SK-N-SH (cell line): Measurements from ENCODE around the gene LCMT1. TPM values are rescaled to one million over a fixed set of nuclear protein-coding genes. Genes with fewer than 3 reads are reported as not detected.

ENCODE experiments used
- CTCF ChIA-PET: fragments of 300-600, 350-600 bp; formaldehyde crosslinking; extraction: SDS; loops from one replicate; lab custom pipeline; 2021; lab: Yijun Ruan, JAX
- POLR2A ChIA-PET: fragments of 350-600 bp; sonication (Branson Sonifier 250); formaldehyde crosslinking; extraction: SDS; loops from one replicate; lab custom pipeline; 2020; ENCODE audit warnings: antibody characterized with exemption, inconsistent platforms; lab: Yijun Ruan, JAX
- DNase-seq: peaks from one replicate; pipeline ENCODE4 v3.0.0; 2012
- H2AFZ ChIP-seq: fragments of 200-600 bp; sonication (generic); 2 replicates; pipeline ENCODE4 v1.8.1; 2016; ENCODE audit warnings: antibody characterized with exemption, mild to moderate bottlenecking, low read depth
- H3F3A ChIP-seq: fragments of 200-600 bp; sonication (generic); replicated peaks from 2 replicates; pipeline ENCODE3; 2016; ENCODE audit warnings: antibody characterized with exemption, mild to moderate bottlenecking; ENCODE audit not compliant: insufficient read depth
- H3K27ac ChIP-seq, 2 experiments: fragments of 200-500 bp in 1 of 2; fragments of 200-600 bp in 1 of 2; sonication (Bioruptor generic) in 1 of 2; sonication (generic), shearing (Covaris generic) in 1 of 2; 2 replicates each; pipeline versions ENCODE4 v1.5.1 to v1.6.1; 2014 to 2016; ENCODE audit warnings: low read depth in 2 of 2, inconsistent platforms in 1 of 2, low read length in 1 of 2, mild to moderate bottlenecking in 1 of 2, mixed read lengths in 1 of 2
- H3K27me3 ChIP-seq: fragments of 200-600 bp; sonication (generic), shearing (Covaris generic); 2 replicates; pipeline ENCODE4 v1.6.1; 2016; ENCODE audit warnings: mixed run types; ENCODE audit not compliant: insufficient read depth
- H3K36me3 ChIP-seq, 2 experiments: fragments of 200-500 bp in 1 of 2; fragments of 200-600 bp in 1 of 2; sonication (Bioruptor generic) in 1 of 2; sonication (generic) in 1 of 2; replicated peaks in 1 of 2; 2 replicates each; pipeline versions ENCODE3 to v1.5.1; 2014 to 2016; ENCODE audit warnings: low read length in 1 of 2, mild to moderate bottlenecking in 1 of 2; ENCODE audit not compliant: insufficient read depth in 2 of 2, control insufficient read depth in 1 of 2
- H3K4me1 ChIP-seq, 2 experiments: fragments of 200-500 bp in 1 of 2; fragments of 200-600 bp in 1 of 2; sonication (Bioruptor generic) in 1 of 2; sonication (generic), shearing (Covaris generic) in 1 of 2; 2 replicates each; pipeline versions ENCODE4 v1.5.1 to v1.6.1; 2014 to 2016; ENCODE audit warnings: low read depth in 1 of 2, low read length in 1 of 2, mixed run types in 1 of 2; ENCODE audit not compliant: insufficient read depth in 2 of 2, control insufficient read depth in 1 of 2
- H3K4me2 ChIP-seq: fragments of 200-600 bp; sonication (generic), shearing (Covaris generic); 2 replicates; pipeline ENCODE4 v1.6.1; 2017; ENCODE audit warnings: mixed run types
- H3K4me3 ChIP-seq, 2 experiments: fragments of 200-500 bp in 1 of 2; fragments of 200-600 bp in 1 of 2; sonication (Bioruptor generic) in 1 of 2; sonication (generic), shearing (Covaris generic) in 1 of 2; 2 replicates each; pipeline versions ENCODE4 v1.5.1 to v1.8.1; 2014 to 2016; ENCODE audit warnings: low read depth in 2 of 2, inconsistent platforms in 1 of 2, low read length in 1 of 2, mild to moderate bottlenecking in 1 of 2, mixed read lengths in 1 of 2, moderate library complexity in 1 of 2
- H3K79me2 ChIP-seq: fragments of 200-600 bp; sonication (generic); 2 replicates; pipeline ENCODE4 v1.8.1; 2017; ENCODE audit warnings: mild to moderate bottlenecking; ENCODE audit not compliant: insufficient read depth
- H3K9ac ChIP-seq: fragments of 200-600 bp; sonication (generic); 2 replicates; pipeline ENCODE4 v1.6.1; 2017; ENCODE audit warnings: mixed run types
- H3K9me2 ChIP-seq: fragments of 200-600 bp; sonication (generic); 2 replicates; pipeline ENCODE4 v1.6.1; 2017; ENCODE audit warnings: mixed run types
- H3K9me3 ChIP-seq: fragments of 200-600 bp; sonication (generic); 2 replicates; pipeline ENCODE4 v1.6.1; 2017; ENCODE audit warnings: mixed run types, mild to moderate bottlenecking, moderate library complexity
- H4K20me1 ChIP-seq: fragments of 200-600 bp; sonication (generic); 2 replicates; pipeline ENCODE4 v1.6.1; 2017; ENCODE audit warnings: mild to moderate bottlenecking, mixed run types; ENCODE audit not compliant: insufficient read depth
- CHD2 ChIP-seq: fragments of 150-350 bp; IDR thresholded peaks from 2 replicates; pipeline ENCODE4 v1.6.1; 2018; ENCODE audit warnings: low read length; ENCODE audit not compliant: partially characterized antibody
- CTCF ChIP-seq: fragments of 200-600 bp; sonication (generic); IDR thresholded peaks from 2 replicates; pipeline ENCODE4 v1.6.1; 2017; ENCODE audit warnings: antibody characterized with exemption, mild to moderate bottlenecking, moderate library complexity
- EP300 ChIP-seq, 2 experiments: IDR thresholded peaks; 2 replicates each; pipeline versions ENCODE4 v1.4.0 to v1.6.1; 2012; ENCODE audit warnings: borderline replicate concordance in 1 of 2, low read depth in 1 of 2, low read length in 1 of 2
- EZH2phosphoT487 ChIP-seq: fragments of 200-600 bp; sonication (generic); IDR thresholded peaks from 2 replicates; pipeline ENCODE4 v1.6.1; 2017; ENCODE audit warnings: low read depth, mixed run types, mild to moderate bottlenecking, antibody characterized with exemption, moderate library complexity, borderline replicate concordance
- FOSL2 ChIP-seq: IDR thresholded peaks from 2 replicates; pipeline ENCODE4 v1.4.0; 2012; ENCODE audit warnings: low read depth, mild to moderate bottlenecking, moderate library complexity, borderline replicate concordance
- GATA2 ChIP-seq: sonication (generic); formaldehyde crosslinking; IDR thresholded peaks from 2 replicates; pipeline ENCODE4 v1.5.0; 2020; ENCODE audit warnings: mild to moderate bottlenecking, missing genetic modification reagents
- MXI1 ChIP-seq: IDR thresholded peaks from 2 replicates; pipeline ENCODE4 v1.6.1; 2012; ENCODE audit warnings: mild to moderate bottlenecking, low read depth, low read length, improper control_type of control experiment
- NFIC ChIP-seq: IDR thresholded peaks from 2 replicates; pipeline ENCODE4 v1.4.0; 2012; ENCODE audit warnings: borderline replicate concordance
- NRF1 ChIP-seq: IDR thresholded peaks from 2 replicates; pipeline ENCODE4 v1.6.1; 2012; ENCODE audit warnings: low read depth, mild to moderate bottlenecking, low read length
- RCOR1 ChIP-seq: fragments of 150-350 bp; IDR thresholded peaks from 2 replicates; pipeline ENCODE4 v1.6.1; 2017; ENCODE audit warnings: antibody characterized with exemption, low read length
- REST ChIP-seq: IDR thresholded peaks from 2 replicates; pipeline ENCODE4 v1.6.1; 2012; ENCODE audit warnings: mild to moderate bottlenecking, low read depth, low read length, moderate library complexity
- SIN3A ChIP-seq: IDR thresholded peaks from 2 replicates; pipeline ENCODE4 v1.6.1; 2012; ENCODE audit warnings: low read depth, mild to moderate bottlenecking, low read length, moderate library complexity, borderline replicate concordance
- TAF1 ChIP-seq: IDR thresholded peaks from 2 replicates; pipeline ENCODE4 v1.6.1; 2012; ENCODE audit warnings: low read depth, mild to moderate bottlenecking, low read length, moderate library complexity, borderline replicate concordance
- TCF12 ChIP-seq: IDR thresholded peaks from 2 replicates; pipeline ENCODE4 v1.4.0; 2012
- USF1 ChIP-seq: IDR thresholded peaks from 2 replicates; pipeline ENCODE4 v1.4.0; 2012; ENCODE audit warnings: low read depth, borderline replicate concordance
- USF2 ChIP-seq: fragments of 150-350 bp; IDR thresholded peaks from 2 replicates; pipeline ENCODE4 v1.6.1; 2017; ENCODE audit warnings: antibody characterized with exemption, low read length, low read depth, borderline replicate concordance
- YY1 ChIP-seq: IDR thresholded peaks from 2 replicates; pipeline ENCODE4 v1.4.0; 2012; ENCODE audit warnings: low read depth, mild to moderate bottlenecking
- ZBTB33 ChIP-seq: IDR thresholded peaks from 2 replicates; pipeline ENCODE4 v1.4.0; 2012; ENCODE audit warnings: low read depth, borderline replicate concordance
- WGBS: methylation state at CpG from one replicate; pipeline ENCODE4 v1.1.6; 2017; ENCODE audit warnings: low lambda C conversion rate; 5-methylcytosine and 5-hydroxymethylcytosine counted together
- polyA plus RNA-seq, 3 experiments: library from polyadenylated mRNA; depleted of rRNA; stranded (reverse); fragments of >200 nt; gene quantifications; 2 replicates each; pipeline ENCODE4 v1.2.3, GENCODE V29; 2012

Gene LCMT1
- polyA plus RNA-seq, 1 of the 3 experiments (the other 2 are of a cell fraction): 29.8 TPM

- H3K79me2 ChIP-seq: no peaks in the 10 kb centered on the region
- H3F3A ChIP-seq: no peaks in the 10 kb centered on the region
- no peak overlapping the region for H3K4me3 ChIP-seq
- H3K4me2 ChIP-seq: no peak overlapping the region
- CTCF ChIA-PET: interaction anchor here (1.1 kb wide), 1 partner anchor 19 kb away, joined by 3 read pairs; no protein-coding TSS in a partner anchor
- no peak overlapping the region for H3K9ac ChIP-seq
- no peak for TF ChIP-seq GATA2
- no peak for TF ChIP-seq CHD2
- no peak for TF ChIP-seq REST
- no peak for TF ChIP-seq NFIC
- TF ChIP-seq USF1: no peak
- no peak for TF ChIP-seq SIN3A
- TF ChIP-seq, all 33 proteins: peak for 0
- POLR2A ChIA-PET: interaction anchor here (1.4 kb wide), 1 partner anchor 18 kb away, joined by 4 read pairs; no protein-coding TSS in a partner anchor
- no peak overlapping the region for H2AFZ ChIP-seq
- WGBS: 88% methylated on average over 5 of the region's 5 CpGs
- no peak for DNase-seq
- H3K9me3 ChIP-seq: no peaks in the 10 kb centered on the region
- H3K27me3 ChIP-seq: no peaks in the 10 kb centered on the region
- H3K4me1 ChIP-seq: no peaks in the 10 kb centered on the region
- no peaks in the 10 kb centered on the region for H3K36me3 ChIP-seq
- no peaks in the 10 kb centered on the region for H4K20me1 ChIP-seq
- no peak overlapping the region for H3K27ac ChIP-seq
- H3K9me2 ChIP-seq: no peaks in the 10 kb centered on the region
These were observed 22.2 kb upstream of the LCMT1 start for GRCh38 chr16:25089351-25089750.

GRCh38 chr16:25092441-25092840 is 19.1 kb upstream of the LCMT1 start:
- DNase-seq: no peak
- no peak overlapping the region for H3K27ac ChIP-seq
- POLR2A ChIA-PET: no interaction called here
- no peaks in the 10 kb centered on the region for H4K20me1 ChIP-seq
- no peaks in the 10 kb centered on the region for H3K9me3 ChIP-seq
- H3K4me3 ChIP-seq: no peak overlapping the region
- no peaks in the 10 kb centered on the region for H3K27me3 ChIP-seq
- no peaks in the 10 kb centered on the region for H3F3A ChIP-seq
- WGBS: 75% methylated on average over 9 of the region's 10 CpGs
- H3K9me2 ChIP-seq: no peaks in the 10 kb centered on the region
- H3K9ac ChIP-seq: no peak overlapping the region
- peaks cover 0 to 5% of the 10 kb centered on the region in 2 experiments; a peak in 1 of 4 replicates for H3K4me1 ChIP-seq
- CTCF ChIA-PET: interaction anchor here (1.6 kb wide), 1 partner anchor 15 kb away, joined by 4 read pairs; no protein-coding TSS in a partner anchor
- no peak overlapping the region for H2AFZ ChIP-seq
- no peaks in the 10 kb centered on the region for H3K36me3 ChIP-seq
- no peak overlapping the region for H3K4me2 ChIP-seq
- H3K79me2 ChIP-seq: no peaks in the 10 kb centered on the region
- TF ChIP-seq NRF1 (no peak), CTCF (no peak), TAF1 (no peak), EZH2phosphoT487 (no peak), EP300 (IDR thresholded peaks at IDR 0.05; ENCODE audit: borderline replicate concordance in 1 of 2, low read depth in 1 of 2, low read length in 1 of 2) (no peak), FOSL2 (no peak), ZBTB33 (no peak), MXI1 (no peak), USF2 (no peak), YY1 (no peak), TCF12 (no peak), RCOR1 (no peak)
